NCI-H82 (cell line): ENCODE measurements around the gene MYBL2.

Source experiments
- DNase-seq: peaks from one replicate; lab custom pipeline; 2025; lab: John Stamatoyannopoulos, UW

MYBL2 gene

DNA sequence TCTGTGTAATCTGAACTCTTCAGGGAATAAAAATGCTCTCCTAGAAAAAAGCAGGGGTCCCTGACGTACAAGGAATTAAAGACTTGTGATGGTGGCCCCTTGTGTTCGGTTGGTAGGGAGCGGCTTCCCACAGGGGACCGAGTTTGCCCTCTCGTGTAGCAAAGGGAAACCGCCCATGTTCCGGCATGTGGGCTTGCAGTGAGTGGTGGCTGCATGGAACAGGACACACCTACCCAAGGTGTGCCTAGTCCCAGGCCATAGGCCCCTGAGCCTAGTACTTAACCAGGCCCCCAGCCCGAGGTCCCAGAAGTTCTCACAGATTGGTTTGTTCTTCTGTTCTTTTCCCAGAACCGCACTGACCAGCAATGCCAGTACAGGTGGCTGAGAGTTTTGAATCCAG is 15.5 kb downstream of the MYBL2 start:
- DNase-seq = no peak

- no peak for DNase-seq
Measured at GRCh38 chr20:43686820-43687219, 19.9 kb downstream of the MYBL2 start.

- DNase-seq = no peak
Measured at GRCh38 chr20:43689165-43689564, 22.3 kb downstream of the MYBL2 start.

GRCh38 chr20:43690943-43691598 is 24.2 kb downstream of the MYBL2 start:
- DNase-seq = no peak

DNA sequence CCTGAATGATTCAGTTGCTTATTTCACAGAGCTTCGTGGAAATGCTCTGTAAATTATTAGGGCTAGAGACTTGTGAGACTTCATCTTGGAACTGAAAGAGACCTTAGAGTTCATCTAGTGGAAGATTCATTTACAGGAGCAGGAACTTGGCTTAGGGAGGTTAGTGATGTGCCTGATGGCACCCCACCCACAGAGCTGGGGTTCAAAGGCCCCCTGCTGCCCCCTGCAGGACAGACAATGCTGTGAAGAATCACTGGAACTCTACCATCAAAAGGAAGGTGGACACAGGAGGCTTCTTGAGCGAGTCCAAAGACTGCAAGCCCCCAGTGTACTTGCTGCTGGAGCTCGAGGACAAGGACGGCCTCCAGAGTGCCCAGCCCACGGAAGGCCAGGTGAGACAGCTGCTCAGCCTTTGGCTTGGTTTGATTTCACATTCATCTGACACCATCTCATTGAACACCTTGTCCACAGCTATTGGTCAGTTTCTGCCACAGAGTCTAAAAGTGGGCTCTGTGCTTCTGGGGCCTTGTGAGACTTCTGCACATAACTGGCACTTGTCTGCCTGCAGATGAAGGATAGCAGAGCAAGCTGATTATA is 25.1 kb downstream of the MYBL2 start:
- DNase-seq = peak; percentile 73

DNA sequence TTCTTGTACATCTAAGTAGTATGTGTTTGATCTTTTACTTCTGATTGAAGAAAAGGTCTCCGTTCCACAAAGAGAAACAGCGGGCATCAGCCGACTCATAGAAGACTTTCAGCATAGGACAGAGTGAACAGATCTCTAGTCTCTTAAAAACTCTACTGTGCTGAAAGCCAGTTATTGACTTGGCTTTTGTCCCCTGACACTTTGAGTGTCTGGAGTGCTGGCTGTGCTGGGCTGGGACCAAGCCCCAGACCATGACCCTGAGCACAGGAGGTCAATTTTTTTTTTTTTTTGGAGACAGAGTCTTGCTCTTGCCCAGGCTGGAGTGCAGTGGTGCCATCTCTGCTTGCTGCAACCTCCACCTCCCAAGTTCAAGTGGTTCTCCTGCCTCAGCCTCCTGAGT is 27.8 kb downstream of the MYBL2 start:
- no peak for DNase-seq

DNA sequence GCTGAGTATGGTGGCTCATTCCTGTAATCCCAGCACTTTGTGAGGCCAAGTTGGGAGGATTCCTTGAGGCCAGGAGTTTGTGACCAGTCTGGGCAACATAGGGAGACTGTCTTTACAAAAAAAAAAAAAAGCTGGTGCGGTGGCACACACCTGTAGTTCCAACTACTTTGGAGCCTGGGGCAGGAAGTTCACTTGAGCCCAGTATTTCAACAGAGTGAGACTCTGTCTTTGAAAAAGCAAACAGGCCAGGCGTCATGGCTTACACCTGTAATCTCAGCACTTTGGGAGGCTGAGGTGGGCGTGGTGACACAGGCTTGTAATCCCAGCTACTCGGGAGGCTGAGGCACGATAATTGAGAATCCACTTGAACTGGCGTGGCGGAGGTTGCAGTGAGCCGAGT is 28.7 kb downstream of the MYBL2 start:
- DNase-seq = no peak

GRCh38 chr20:43699941-43700565 is 33.1 kb downstream of the MYBL2 start:
- DNase-seq = no peak

DNA sequence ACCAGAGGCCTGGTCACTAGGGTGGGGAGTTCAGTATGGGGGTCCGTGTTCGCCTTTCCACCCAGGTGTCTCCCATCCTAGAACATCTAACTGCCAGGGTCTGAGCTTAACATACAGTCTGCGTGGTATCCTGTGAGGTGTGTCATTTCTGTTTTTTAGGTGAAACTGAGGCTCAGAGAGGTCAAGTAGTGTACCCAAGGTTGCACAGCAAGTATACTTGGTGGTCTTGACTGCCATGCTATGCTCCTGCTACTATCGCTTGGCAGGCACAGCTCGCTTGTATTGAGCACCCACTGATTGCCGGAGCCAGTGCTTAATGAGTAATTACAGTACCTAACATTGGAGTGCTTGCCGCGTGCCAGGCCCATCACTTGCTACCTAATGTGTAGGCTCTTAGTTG is 33.7 kb downstream of the MYBL2 start:
- no peak for DNase-seq

DNA sequence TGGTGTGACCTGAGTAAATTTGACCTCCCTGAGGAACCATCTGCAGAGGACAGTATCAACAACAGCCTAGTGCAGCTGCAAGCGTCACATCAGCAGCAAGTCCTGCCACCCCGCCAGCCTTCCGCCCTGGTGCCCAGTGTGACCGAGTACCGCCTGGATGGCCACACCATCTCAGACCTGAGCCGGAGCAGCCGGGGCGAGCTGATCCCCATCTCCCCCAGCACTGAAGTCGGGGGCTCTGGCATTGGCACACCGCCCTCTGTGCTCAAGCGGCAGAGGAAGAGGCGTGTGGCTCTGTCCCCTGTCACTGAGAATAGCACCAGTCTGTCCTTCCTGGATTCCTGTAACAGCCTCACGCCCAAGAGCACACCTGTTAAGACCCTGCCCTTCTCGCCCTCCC is 35.6 kb downstream of the MYBL2 start:
- no peak for DNase-seq

- no peak for DNase-seq
Measured at GRCh38 chr20:43710370-43711044, 43.6 kb downstream of the MYBL2 start.

GRCh38 chr20:43711098-43711654 is 44.3 kb downstream of the MYBL2 start:
- DNase-seq = no peak

DNA sequence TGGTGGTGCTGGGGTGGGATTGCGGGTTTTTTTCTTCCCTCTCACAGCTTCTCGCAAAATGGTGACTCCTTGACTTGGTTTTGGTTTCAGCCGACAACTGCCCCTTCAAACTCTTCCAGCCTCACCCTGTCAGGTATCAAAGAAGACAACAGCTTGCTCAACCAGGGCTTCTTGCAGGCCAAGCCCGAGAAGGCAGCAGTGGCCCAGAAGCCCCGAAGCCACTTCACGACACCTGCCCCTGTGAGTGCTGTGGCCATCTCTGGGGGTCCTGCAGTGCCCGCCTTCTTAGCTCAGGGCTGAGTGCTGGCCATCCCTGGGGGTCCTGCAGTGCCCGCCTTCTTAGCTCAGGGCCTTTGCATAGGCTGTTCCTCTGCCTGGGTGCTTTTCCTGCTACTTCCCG is 48.1 kb downstream of the MYBL2 start:
- DNase-seq = no peak

DNA sequence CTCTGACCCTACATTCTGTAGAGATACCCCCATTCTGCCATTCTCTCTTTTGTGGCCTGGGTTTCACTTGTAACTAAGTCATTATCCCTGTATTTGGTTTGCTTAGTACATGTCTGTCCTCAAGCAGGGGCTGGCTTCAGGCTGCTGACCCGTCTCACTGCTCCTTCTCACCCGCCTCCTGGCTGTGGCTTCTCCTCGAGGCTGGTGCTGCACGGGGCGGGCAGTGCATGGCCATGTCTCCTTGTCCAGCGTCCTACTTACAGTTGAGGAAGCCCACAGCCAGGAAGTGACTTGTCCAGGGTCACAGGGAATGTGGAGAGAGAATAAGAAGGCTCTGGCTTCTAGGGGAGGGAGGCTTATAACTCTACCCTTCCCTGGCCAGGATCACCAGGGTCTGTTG is 48.6 kb downstream of the MYBL2 start:
- DNase-seq = no peak

- DNase-seq = no peak
Measured at GRCh38 chr20:43716123-43716522, 49.2 kb downstream of the MYBL2 start.

GRCh38 chr20:43716757-43717615 is 50.1 kb downstream of the MYBL2 start:
- DNase-seq = no peak

- no peak for DNase-seq
Measured at GRCh38 chr20:43717616-43717995, 50.7 kb downstream of the MYBL2 start.

GRCh38 chr20:43720007-43720406 is 53.1 kb downstream of the MYBL2 start:
- DNase-seq = no peak

GRCh38 chr20:43721097-43721428 is 54.1 kb downstream of the MYBL2 start:
- no peak for DNase-seq

GRCh38 chr20:43721429-43722152 is 54.7 kb downstream of the MYBL2 start:
- peak; percentile 19 for DNase-seq

DNA sequence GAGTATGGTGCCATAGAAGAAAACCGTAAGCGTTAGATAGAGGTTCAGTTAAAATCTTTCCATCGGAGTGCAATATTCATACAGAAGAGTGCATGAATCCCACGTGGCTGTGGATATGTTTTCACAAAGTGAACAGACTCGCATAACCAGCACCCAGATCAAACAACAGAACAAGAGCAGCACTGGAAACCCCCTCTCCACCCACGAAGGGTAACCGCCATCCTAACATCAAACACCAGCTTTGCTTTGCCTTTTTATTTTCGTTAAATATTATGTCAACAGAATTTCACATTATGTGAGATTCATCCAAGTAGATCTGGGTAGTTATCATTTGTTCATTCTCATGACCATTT is 55.2 kb downstream of the MYBL2 start:
- DNase-seq = no peak
